ENCODE results near the gene NPTX2.

Gene NPTX2

GRCh38 chr7:98619450-98620321, 2.6 kb downstream of the NPTX2 start:
- DNase-seq: no peak

DNA sequence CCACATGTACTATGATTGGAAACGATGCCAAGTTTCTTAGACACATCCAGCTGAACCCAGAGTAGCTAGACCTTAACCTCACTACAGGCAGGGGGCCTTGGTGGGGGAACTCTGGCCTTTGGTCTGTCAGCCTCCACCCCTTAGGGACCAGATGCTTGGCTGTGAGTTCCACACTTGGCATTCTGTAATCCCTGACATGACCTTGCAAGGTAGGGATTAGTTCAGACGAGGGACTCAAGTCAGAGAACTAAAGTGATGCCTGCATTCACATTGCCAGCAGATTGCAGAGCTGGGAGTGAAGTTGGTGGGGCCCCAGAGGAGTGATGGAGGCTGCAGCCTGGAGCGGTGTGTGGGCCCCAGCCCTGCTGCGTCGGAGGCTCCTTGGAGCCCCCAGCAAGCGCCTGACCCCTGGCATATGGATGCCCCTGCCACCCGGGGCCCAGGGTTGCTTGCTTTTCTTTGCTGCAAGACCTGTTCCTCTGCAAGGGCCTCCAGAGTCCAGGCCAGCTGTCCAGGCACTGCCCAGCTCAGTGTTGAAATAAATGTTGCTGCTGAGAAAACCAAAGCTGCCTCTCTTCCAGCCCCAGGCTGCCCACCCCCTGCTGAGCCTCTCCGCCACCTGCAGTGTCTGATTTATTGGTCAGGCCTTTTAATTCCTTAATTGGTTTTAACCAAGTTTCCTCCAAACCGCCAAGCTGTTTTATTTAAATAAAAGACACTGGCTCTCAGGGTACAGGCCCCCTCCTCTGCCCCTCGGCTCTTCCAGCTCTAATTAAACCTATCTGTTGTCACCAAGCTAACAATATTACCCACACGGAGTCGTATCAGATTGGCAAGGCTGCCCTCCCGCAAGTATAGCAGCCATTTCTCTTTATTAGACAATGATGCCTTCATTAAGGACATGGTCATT, 4.7 kb downstream of the NPTX2 start:
- DNase-seq: no peak

DNA sequence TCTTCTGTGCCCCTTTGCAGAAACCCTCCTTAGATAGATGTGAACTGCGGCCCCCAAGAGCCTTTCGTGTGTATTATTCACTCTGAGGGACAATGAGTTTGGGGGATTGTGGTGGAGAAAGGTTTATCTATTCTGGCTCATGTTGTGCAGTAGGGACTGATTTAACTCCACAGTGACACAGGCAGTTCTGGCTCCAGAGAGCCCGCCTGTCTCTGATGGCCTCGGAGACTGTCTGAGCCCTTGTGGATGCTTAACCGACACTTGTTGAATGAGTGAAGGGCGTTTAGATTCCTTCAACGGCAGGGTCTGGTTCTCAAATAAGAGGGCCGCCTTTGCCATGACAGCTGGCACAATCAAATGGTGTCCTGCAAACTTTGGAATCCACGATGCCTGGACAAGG, 5.8 kb downstream of the NPTX2 start:
- DNase-seq: no peak

DNA sequence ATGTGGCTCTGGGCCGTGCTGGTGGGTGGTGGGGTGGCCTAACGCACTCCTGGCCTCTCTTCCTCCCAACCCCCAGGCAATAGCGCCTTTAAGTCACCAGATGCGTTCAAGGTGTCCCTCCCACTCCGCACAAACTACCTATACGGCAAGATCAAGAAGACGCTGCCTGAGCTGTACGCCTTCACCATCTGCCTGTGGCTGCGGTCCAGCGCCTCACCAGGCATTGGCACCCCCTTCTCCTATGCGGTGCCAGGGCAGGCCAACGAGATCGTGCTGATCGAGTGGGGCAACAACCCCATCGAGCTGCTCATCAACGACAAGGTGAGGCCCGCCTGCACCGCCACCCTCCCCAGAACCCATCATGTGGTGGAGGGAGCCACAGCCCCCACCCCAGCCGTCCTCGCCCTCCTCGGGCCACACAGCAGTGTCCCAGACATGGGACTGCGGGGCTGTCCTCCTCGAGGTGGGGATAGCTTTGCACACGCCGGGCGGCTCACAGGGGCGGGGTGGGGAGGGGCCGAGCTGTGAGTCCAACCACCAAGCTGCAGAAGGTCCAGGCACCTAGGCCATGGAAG, 7.8 kb downstream of the NPTX2 start:
- DNase-seq: no peak

DNA sequence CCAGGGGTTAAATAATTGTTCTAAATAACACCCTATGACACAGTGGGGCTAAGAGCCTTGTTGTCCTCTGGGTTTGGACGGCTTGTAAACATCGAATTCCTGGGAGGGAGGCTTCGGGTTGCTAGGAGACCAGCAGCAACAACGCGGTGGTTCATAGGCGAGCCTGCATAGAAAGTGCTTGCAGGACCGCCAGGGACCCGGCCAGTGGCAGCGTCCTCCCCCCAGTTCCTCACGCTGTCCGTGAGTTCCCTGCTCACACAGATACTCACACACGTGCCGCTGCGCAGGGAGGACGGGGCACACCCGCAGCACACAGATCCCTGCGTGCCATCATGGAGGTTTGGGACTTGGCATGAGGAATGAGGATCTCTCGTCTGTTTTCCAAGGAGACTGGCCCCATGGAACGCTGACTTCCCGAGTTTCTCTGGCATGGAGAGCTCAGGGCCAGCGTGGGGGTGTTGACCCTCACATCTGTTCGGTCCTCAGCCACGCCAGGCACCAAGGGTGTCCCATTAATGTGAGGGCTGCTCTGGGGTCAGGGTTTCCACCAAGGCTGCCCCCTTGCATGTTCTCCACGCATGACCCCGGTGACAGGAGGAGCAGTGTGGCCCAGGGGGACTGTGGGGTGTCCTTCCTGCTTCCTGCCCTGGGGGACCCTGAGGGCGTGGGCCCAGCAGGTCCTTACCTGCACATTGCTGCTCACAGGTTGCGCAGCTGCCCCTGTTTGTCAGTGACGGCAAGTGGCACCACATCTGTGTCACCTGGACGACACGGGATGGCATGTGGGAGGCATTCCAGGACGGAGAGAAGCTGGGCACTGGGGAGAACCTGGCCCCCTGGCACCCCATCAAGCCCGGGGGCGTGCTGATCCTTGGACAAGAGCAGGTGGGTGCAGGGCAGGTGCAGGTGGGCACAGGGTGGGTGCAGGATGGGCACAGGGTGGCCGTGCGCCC, 9.7 kb downstream of the NPTX2 start:
- DNase-seq: no peak

DNA sequence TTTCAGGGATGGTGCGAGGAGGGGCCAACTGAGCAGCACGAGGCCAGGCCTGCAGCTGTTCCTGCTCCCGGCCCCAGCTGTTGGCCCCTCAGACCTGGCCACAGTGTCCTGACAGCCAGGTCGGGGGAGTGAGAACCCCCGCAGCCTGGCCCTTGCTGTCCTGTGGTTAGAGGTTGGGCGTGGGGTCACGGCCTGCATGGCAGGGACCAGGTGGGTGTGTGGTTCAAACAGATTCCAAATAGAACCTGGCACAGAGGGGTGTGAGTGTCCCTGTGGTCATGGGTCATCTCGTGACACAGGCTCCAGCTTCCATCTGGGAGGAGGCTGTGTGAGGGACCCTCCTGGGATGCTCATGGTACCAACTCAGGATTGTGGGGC, 10.3 kb downstream of the NPTX2 start:
- no peak for DNase-seq

DNA sequence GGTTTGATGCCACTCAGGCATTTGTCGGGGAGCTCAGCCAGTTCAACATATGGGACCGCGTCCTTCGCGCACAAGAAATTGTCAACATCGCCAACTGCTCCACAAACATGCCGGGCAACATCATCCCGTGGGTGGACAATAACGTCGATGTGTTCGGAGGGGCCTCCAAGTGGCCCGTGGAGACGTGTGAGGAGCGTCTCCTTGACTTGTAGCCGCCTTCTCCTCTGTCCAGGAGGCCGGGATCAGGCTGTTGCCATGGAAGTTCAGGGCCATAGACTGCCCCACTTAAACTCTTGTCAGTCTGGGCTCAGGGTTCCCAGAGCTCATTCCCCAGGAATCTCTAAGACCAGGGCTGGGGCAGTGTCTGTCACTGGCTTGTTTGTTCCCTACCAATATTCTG, 11.3 kb downstream of the NPTX2 start:
- DNase-seq: no peak

DNA sequence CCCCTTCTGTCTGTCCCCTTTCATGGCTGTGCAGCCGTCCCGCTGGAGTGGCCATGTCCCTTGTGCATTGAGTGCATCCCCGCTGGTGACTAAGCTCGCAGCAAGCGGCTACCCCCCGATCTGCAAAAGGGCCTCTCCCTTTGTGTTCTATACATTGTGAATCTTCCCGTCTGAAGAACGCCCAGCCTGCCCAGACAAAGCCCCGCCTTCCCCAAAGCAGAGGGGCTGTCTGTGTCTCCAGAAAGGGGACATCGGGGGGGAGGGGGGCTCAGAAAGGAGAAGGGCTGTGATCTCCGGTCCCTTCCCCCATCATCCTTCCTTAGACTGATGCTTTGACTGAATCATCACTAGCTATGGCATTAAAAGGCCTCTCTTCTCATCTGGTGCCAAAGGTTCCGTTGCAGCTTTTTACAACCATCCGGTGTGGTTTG, 11.9 kb downstream of the NPTX2 start:
- no peak for DNase-seq

DNA sequence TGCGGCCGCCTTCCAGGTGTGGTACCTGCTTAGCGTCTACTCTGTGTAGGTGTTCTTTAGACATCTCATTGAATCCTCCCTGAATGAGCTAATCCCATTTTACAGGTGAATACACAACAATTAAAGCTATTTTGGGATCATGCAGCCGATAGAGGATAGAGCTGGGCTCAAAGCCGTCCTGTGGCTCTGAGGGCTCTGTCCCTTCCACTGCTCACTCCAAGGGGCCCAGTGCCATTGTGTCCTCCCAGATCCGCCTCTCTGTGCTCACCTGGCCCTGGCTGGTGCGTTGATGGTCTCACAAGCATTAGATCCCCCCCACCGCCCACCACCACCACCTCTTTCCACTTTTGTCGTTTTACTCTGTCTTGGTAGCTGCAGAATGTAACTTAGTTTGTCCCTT, 13.1 kb downstream of the NPTX2 start:
- no peak for DNase-seq

GRCh38 chr7:98630770-98631169, 13.7 kb downstream of the NPTX2 start:
- DNase-seq: no peak

GRCh38 chr7:98638853-98639252, 21.8 kb downstream of the NPTX2 start:
- DNase-seq: no peak

GRCh38 chr7:98640375-98640774, 23.3 kb downstream of the NPTX2 start:
- DNase-seq: no peak

GRCh38 chr7:98641646-98642500, 24.8 kb downstream of the NPTX2 start:
- no peak for DNase-seq

- no peak for DNase-seq
Measured at GRCh38 chr7:98643236-98643985, 26.3 kb downstream of the NPTX2 start.

GRCh38 chr7:98646465-98646864, 29.4 kb downstream of the NPTX2 start:
- no peak for DNase-seq

DNA sequence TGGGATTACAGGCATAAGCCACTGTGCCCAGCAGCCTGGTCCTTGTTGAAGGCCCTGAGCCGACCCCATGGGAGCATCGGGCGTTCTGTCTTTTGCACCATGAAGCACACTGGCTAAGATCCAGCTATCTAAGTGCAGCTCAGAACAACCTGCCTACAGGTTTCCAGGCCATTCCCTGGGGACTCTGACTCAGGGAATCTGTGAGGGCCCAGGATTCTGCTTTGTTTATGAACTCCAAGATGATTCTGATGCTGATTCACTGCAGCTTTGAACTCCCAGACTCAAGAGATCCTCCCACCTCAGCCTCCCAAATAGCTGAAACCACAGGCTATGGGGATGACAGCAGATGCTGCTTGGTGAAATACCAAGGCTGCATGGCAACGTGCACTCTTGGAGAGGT, 30.2 kb downstream of the NPTX2 start:
- no peak for DNase-seq

- no peak for DNase-seq
Measured at GRCh38 chr7:98651760-98652159, 34.7 kb downstream of the NPTX2 start.

GRCh38 chr7:98653601-98654310, 36.7 kb downstream of the NPTX2 start:
- no peak for DNase-seq

DNA sequence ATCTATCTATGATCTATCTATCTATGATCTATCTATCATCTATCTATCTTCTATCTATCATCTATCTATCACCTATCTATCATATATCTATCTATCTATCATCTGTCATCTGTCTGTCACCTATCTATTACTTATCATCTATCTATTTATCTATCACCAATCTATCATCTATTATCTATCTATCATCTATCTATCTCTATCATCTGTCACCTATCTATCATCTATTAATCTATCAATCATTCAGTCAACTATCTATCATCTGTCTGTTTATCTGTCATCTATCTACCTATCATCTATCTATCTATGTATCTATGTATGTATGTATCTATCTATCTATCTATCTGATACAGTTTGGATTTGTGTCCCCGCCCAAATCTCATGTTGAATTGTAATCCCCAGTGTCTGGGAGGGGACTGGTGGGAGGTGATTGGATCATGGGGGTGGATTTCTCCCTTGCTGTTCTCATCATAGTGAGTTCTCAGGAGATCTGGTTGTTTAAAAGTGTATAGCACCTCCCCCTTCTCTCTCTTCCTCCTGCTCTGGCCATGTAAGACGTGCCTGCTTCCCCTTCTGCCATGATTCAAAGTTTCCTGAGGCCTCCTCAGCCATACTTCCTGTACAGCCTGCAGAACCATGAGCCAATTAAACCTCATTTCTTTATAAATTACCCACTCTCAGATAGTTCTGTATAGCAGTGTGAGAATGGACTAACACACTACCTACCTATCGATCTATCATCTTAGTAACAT, 37.6 kb downstream of the NPTX2 start:
- no peak for DNase-seq

Data from NCI-H1694 (cell line).